ENCODE data around the gene JMJD8.

The JMJD8 gene

DNA sequence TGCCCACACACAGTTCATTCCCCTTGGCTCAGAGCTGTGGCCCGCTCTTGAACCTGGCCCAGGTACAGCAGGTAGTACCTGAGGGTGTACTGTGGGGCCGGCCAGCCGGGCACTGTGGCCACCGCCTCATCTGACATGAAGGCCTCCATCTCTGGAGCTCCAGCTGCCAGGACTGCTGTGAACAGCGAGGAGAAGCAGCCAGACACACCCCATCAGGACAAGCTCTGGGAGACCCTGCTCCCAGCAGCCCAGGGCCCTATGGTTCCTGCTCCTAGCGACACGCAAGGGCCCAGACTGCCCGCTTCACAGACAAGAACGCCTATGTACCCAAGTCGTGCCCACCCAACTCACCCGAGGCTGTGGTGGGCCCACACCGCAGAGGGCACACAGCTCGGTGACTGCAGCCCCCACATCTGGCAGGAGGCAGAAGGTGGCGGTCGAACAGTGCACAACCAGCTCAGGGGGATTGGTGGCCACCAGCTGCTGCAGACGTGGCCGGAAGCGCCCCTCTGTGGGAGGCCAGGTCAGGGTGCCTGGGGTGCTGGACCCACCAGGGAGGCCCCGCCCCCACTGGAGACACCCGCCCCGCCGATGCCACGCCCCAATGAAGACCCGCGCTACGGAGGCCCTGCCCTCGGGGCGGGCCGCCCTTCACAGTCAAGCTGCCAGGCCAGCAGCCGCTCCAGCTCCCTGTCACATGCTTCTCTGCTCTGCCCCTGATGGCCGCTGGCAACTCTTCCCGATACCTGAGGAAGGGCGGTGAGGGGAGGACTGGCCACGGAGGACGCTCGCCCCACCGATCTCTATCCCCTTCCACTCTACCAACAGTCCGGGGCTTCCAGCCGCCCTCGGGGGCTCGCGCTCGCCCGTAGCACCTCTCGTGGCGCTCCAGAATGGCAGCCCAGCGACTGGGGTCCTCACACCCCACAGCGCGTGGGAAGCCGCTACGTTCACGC is 5.0 kb downstream of the JMJD8 start:
- no peak for FAIRE-seq
- no peak for DNase-seq (ENCODE audit: extremely low spot score, insufficient read length, low read depth)

DNA sequence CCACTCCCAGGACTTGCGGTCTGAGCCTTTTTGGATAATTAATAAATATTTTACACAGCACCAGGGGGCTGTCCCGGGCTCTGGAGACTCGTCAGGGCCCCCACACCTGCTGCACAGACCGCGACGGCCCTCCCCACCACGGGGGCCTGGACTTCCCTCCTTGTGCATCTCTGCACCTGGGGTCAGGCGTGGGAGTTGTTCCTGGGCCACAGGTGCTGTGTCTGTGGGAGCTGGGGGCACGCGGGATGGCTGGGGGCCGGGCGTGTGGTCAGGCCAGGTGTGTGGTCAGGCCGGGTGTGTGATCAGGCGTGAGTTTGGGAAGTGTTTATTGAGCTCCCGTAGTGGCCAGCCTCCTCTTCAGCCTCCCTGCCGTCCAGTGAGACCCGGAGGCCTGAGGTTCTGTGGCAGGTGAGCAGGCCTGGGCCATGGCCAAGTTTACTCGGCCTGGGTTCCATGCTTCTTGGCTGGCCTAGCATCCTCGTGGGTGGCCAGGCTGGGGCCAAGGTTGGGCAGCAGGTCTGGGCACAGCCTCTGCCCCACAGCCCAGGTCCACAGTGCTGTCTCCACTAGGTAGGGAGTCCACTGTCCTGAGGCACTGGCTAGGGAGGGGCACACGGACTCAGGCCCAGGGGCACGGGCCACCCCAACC is 5.8 kb downstream of the JMJD8 start:
- no peak for DNase-seq (ENCODE audit: extremely low spot score, insufficient read length, low read depth)
- no peak for FAIRE-seq

GRCh38 chr16:677316-678190 is 6.6 kb downstream of the JMJD8 start:
- DNase-seq (ENCODE audit: extremely low spot score, insufficient read length, low read depth) (no peak), FAIRE-seq (no peak)

DNA sequence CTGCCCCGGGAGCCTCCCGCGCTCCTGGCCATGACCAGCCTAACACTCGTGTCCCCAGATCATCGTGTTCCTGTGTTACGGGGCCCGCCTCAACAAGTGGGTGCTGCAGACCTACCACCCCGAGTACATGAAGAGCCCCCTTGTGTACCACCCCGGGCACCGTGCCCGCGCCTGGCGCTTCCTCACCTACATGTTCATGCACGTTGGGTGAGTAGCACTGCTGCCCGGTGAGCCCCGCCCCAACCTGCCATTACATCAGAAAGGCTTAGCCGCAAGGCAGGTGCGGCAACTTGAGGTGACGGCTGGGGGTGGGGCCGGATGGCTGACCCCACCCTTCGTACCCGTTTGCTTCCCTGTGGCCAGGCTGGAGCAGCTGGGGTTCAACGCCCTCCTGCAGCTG is 7.2 kb downstream of the JMJD8 start:
- no peak for FAIRE-seq
- no peak for DNase-seq (ENCODE audit: extremely low spot score, insufficient read length, low read depth)

DNA sequence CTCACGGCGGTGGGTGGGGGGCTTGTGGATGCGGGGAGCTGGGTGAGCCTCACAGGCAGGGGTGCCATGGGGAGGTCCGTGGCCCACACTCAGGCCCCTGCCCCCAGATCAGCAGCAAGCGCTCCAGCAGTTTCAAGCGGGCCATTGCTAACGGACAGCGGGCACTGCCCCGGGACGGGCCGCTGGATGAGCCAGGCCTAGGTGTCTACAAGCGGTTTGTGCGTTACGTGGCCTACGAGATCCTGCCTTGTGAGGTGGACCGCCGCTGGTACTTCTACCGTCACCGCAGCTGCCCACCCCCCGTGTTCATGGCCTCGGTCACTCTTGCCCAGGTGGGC is 7.6 kb downstream of the JMJD8 start:
- no peak for FAIRE-seq
- no peak for DNase-seq (ENCODE audit: extremely low spot score, insufficient read length, low read depth)

- FAIRE-seq (no peak), DNase-seq (ENCODE audit: extremely low spot score, insufficient read length, low read depth) (no peak)
Measured at GRCh38 chr16:675884-676564, 8.1 kb downstream of the JMJD8 start.

GRCh38 chr16:674968-675883 is 8.9 kb downstream of the JMJD8 start, which contains the start of gene RHBDL1:
Gene RHBDL1 (plus strand): TSS chr16:675671. CDS start chr16:675791, 120 bp downstream.
- no peak for DNase-seq (ENCODE audit: extremely low spot score, insufficient read length, low read depth)
- FAIRE-seq = no peak

DNA sequence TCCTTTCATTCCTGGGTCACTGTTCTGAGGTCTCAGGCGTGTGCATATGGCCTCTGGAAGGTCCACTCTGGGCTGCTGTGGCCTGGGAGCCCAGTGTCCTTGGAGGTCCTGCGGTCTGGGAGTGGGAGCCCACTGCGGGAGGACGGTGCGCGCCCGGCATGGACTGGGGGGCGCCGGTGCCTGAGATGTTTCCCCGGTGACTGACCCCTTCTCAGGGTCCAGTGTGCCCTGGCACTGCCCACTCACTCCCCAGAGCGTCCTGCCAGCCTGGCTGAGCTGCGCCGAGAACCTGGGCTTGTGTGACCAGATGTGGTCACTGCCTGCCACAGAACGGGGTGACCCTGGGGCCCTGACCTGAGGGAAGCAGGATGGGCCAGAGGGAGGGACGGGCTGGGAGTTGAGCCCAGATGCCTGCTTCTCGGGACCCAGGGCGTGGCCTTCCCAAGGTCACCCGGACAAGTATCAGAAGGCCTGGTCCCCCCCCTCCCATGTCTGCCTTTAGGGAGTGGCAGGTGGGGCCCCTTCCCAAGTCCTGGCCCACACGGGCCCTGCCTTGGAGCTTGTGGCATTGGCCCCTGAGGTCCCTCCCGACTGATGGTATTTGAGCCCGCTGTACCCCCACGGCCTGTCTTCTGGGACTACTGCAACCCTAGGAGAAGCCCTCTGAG is 9.8 kb downstream of the JMJD8 start:
- DNase-seq (ENCODE audit: extremely low spot score, insufficient read length, low read depth) = no peak
- no peak for FAIRE-seq

- DNase-seq (ENCODE audit: extremely low spot score, insufficient read length, low read depth) (no peak), FAIRE-seq (no peak)
Measured at GRCh38 chr16:673399-673991, 10.6 kb downstream of the JMJD8 start.

DNA sequence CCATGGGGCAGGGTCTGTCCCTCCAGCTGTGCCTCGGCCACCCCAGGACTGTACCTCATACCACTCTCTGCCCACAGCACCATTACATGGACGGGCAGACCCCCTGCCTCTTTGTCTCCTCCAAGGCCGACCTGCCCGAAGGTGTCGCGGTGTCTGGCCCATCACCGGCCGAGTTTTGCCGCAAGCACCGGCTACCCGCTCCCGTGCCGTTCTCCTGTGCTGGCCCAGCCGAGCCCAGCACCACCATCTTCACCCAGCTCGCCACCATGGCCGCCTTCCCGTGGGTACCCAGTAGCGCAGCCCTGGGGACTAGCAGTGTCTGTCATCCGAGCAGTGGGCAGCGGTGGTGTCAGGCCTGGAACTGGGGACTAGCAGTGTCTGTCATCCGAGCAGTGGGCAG is 11.3 kb downstream of the JMJD8 start:
- DNase-seq (ENCODE audit: extremely low spot score, insufficient read length, low read depth) (no peak), FAIRE-seq (no peak)

DNA sequence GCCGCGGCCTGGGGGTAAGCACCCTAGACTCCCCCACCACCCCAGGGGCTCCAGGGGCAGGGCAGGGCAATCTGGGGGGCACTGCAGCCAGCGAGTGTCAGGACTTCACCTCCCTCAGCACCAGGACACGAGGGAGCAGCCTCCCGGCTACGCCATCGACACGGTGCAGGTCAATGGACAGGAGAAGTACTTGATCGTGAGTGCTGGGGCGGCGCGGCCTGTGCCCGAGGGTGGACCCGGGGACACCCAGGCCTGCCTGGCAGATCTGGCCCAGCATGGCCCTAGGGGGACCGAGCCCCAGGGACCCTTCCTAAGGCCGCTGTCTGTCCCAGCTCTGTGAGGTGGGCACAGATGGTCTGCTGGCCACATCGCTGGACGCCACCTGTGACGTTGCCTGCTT is 11.8 kb downstream of the JMJD8 start:
- FAIRE-seq = no peak

DNA sequence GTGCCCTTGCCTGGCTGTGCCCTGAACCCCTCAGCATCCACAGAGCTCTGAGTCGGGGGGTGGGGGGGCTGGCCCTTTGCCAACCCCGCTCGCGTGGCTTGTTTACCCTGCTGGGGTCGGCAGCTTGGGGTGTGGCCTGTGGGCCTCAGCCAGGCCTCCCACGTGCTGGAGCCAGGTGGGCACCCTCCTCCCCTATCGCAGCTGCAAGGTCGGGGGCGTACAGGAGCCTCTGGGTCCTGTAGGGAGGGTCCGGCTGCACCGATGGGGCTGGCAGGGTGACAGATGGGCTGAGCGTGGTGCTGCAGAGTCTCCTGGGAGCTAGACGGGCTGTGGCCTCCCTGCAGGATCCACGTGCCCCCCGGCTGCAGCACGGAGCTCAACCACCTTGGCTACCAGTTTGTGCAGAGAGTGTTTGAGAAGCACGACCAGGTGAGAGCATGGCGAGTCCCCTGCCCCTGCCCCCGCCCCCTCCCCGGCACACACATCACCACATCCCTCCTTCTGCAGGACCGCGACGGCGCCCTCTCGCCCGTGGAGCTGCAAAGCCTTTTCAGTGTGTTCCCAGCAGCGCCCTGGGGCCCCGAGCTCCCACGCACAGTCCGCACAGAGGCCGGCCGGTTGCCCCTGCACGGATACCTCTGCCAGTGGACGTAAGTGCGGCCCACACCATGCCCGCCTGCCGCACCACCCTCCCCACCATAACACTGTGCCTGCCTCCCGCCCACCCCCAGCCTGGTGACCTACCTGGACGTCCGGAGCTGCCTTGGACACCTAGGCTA is 12.6 kb downstream of the JMJD8 start:
- no peak for DNase-seq (ENCODE audit: extremely low spot score, insufficient read length, low read depth)
- no peak for FAIRE-seq

More for the DNA sequence above, 11.8 kb downstream of the JMJD8 start:
- no peak for DNase-seq (ENCODE audit: extremely low spot score, insufficient read length, low read depth)

DNA sequence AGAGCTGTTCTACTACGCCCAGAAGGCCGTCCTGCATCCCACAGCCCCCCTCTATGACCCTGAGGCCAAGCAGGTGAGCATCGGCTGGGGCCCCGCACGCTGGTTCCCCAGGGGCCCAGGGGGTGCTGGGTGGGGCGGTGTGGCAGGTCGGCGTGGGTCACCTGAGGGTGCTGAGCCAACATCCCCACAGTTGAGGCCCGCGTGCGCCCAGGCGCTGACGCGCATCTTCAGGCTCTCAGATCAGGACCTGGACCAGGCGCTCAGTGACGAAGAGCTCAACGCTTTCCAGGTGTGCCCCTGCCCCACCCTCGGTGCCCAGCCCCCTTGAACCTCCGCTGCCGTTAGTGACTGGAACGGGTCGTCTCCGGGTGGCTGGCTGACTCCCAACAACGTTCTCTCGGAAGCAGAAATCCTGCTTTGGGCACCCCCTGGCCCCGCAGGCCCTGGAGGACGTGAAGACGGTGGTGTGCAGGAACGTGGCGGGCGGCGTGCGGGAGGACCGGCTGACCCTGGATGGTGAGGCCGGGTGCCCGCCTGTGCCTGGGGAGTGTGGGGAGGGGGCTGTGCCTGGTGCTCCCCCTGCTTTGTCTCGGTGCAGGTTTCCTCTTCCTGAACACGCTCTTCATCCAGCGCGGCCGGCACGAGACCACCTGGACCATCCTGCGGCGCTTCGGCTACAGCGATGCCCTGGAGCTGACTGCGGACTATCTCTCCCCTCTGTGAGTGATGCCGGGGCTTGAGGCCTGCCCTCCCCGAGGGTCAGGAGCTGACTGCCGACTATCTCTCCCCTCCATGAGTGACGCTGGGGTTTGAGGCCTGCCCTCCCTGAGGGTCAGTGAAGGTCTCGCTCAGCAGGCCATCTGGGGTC is 13.4 kb downstream of the JMJD8 start:
- no peak for FAIRE-seq
- no peak for DNase-seq (ENCODE audit: extremely low spot score, insufficient read length, low read depth)

DNA sequence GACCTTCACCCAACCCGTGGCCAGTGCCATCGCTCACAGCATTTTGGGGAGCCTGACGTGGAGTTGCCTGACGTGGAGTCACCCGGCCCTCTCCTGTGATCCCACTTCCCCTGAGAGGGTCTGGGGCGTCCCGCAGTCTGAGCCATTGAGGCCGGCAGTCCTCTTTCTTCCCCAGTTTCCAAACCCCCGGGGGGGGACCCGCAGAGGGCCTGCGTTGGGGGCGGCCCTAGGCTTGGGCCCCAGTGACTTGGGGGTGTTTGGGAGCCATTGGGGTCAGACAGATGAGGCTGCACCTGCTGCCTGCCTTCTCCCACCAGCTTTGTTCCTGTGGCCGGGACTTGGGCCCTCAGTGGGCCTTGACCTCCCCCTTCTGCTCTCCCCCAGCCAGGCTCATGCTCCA is 14.5 kb downstream of the JMJD8 start:
- FAIRE-seq = no peak

GRCh38 chr16:668519-669171 is 15.5 kb downstream of the JMJD8 start:
- no peak for FAIRE-seq
- no peak for DNase-seq (ENCODE audit: extremely low spot score, insufficient read length, low read depth)

More for the DNA sequence above, 14.5 kb downstream of the JMJD8 start:
- no peak for DNase-seq (ENCODE audit: extremely low spot score, insufficient read length, low read depth)

All from GM18507 (cell line).